K562 (cell line): Measurements from ENCODE around the gene SUPT20HL1. TPM values are rescaled to one million over a fixed set of nuclear protein-coding genes. Genes with fewer than 3 reads are reported as not detected.

Source experiments
- ATAC-seq: fragments of 200-7000 bp; cut with Tn5 transposase; 3 replicates; pipeline ENCODE4 v1.9.1; 2020; ENCODE audit warnings: moderate library complexity
- BruUV-seq: library from RNA; stranded (reverse); fragments of 400-500 nt; replicated peaks from 2 replicates; lab custom pipeline; 2021; lab: Mats Ljungman, UMichigan
- CTCF ChIA-PET: fragments of 300-600 bp; formaldehyde crosslinking; extraction: SDS; loops from one replicate; lab custom pipeline; 2021; ENCODE audit warnings: low intra/inter-chr PET ratio; lab: Yijun Ruan, JAX
- POLR2A ChIA-PET: fragments of 300-600, 350-650 bp; sonication (Branson Sonifier 250); formaldehyde crosslinking; extraction: SDS; loops from one replicate; lab custom pipeline; 2021; ENCODE audit warnings: antibody characterized with exemption, inconsistent platforms; lab: Yijun Ruan, JAX
- DNase-seq, 4 experiments: peaks; one replicate each; pipeline versions ENCODE4 v3.0.0 to v3.0.0-alpha.2; 2011 to 2018; ENCODE audit warnings: low spot score in 3 of 4, mixed read lengths in 3 of 4; ENCODE audit errors: extremely low read depth in 1 of 4
- FAIRE-seq: peaks from 2 replicates; lab custom pipeline; 2011; peaks lifted over from hg19 to GRCh38; lab: Jason Lieb, UNC
- H2AFZ ChIP-seq: 2 replicates; pipeline ENCODE4 v1.6.0; 2011; ENCODE audit warnings: low read depth, low read length, control low read depth, inconsistent platforms
- H3K27ac ChIP-seq: fragments of 200-600 bp; 3 replicates; pipeline ENCODE4 v1.8.0; 2011; ENCODE audit warnings: low read depth, mild to moderate bottlenecking, control low read depth, inconsistent platforms, low read length, moderate library complexity, mixed read lengths; ENCODE audit errors: extremely low read depth
- H3K27me3 ChIP-seq, 2 experiments: fragments of 300-600 bp in 1 of 2; 2 replicates in 1 of 2; 3 replicates in 1 of 2; pipeline versions ENCODE4 v1.6.0 to v1.8.0; 2011; ENCODE audit warnings: inconsistent platforms in 2 of 2, low read length in 2 of 2, mild to moderate bottlenecking in 1 of 2, mixed read lengths in 1 of 2, moderate library complexity in 1 of 2; ENCODE audit not compliant: control insufficient read depth in 2 of 2, insufficient read depth in 2 of 2
- H3K36me3 ChIP-seq: fragments of 300-600 bp; 3 replicates; pipeline ENCODE4 v1.8.0; 2011; ENCODE audit warnings: mild to moderate bottlenecking, low read length, inconsistent platforms; ENCODE audit not compliant: control insufficient read depth, insufficient read depth
- H3K4me1 ChIP-seq, 2 experiments: fragments of 200-600 bp in 1 of 2; replicated peaks in 1 of 2; 2 replicates in 1 of 2; 3 replicates in 1 of 2; pipeline versions ENCODE4 v1.5.1 to v1.8.0; 2011; ENCODE audit warnings: inconsistent platforms in 2 of 2, low read length in 2 of 2, mild to moderate bottlenecking in 1 of 2, mixed read lengths in 1 of 2, moderate library complexity in 1 of 2; ENCODE audit not compliant: control insufficient read depth in 2 of 2, insufficient read depth in 2 of 2
- H3K4me2 ChIP-seq: 2 replicates; pipeline ENCODE4 v1.6.1; 2011; ENCODE audit warnings: low read length, control low read depth, inconsistent platforms, mixed read lengths; ENCODE audit not compliant: insufficient read depth
- H3K4me3 ChIP-seq: fragments of 200-600 bp; sonication (generic), shearing (Covaris generic); 2 replicates; pipeline ENCODE4 v1.5.1; 2016; ENCODE audit warnings: control low read depth, inconsistent platforms
- H3K79me2 ChIP-seq: fragments of 200-600 bp; 3 replicates; pipeline ENCODE4 v1.8.0; 2011; ENCODE audit warnings: low read length, inconsistent platforms; ENCODE audit not compliant: control insufficient read depth, insufficient read depth
- H3K9ac ChIP-seq, 2 experiments: 2 replicates each; pipeline versions ENCODE4 v1.6.0 to v1.6.1; 2011; ENCODE audit warnings: low read depth in 2 of 2, low read length in 2 of 2, control low read depth in 1 of 2, inconsistent platforms in 1 of 2, mild to moderate bottlenecking in 1 of 2, mixed read lengths in 1 of 2; ENCODE audit not compliant: insufficient read depth in 1 of 2
- H3K9me1 ChIP-seq: one replicate; pipeline ENCODE4 v1.6.0; 2011; ENCODE audit warnings: inconsistent platforms, mild to moderate bottlenecking, low read length, moderate library complexity; ENCODE audit not compliant: control insufficient read depth, insufficient read depth
- H3K9me3 ChIP-seq: replicated peaks from 2 replicates; pipeline ENCODE4 v1.5.1; 2011; ENCODE audit warnings: low read depth, low read length, inconsistent platforms; ENCODE audit not compliant: control insufficient read depth, insufficient read depth
- H4K20me1 ChIP-seq: replicated peaks from 2 replicates; pipeline ENCODE4 v1.6.1; 2011; ENCODE audit warnings: low read length, inconsistent platforms, mixed read lengths; ENCODE audit not compliant: control insufficient read depth, insufficient read depth
- BRD4 ChIP-seq: fragments of 200-600 bp; sonication (generic); IDR thresholded peaks from 2 replicates; pipeline ENCODE4 v1.6.1; 2017; ENCODE audit warnings: inconsistent platforms
- CBX8 ChIP-seq: fragments of 200-600 bp; sonication (generic); IDR thresholded peaks from 2 replicates; pipeline ENCODE4 v1.6.1; 2012; ENCODE audit warnings: borderline replicate concordance, mixed run types, low read depth, mild to moderate bottlenecking, moderate library complexity, mixed read lengths, low read length, control low read depth, inconsistent platforms; ENCODE audit not compliant: poor library complexity, severe bottlenecking; ENCODE audit errors: extremely low read depth
- HNRNPH1 ChIP-seq: fragments of 200-400 bp; formaldehyde crosslinking; optimal IDR thresholded peaks from 2 replicates; pipeline ENCODE3; 2017; ENCODE audit warnings: low read depth, mild to moderate bottlenecking, low read length, moderate library complexity
- KLF16 ChIP-seq: IDR thresholded peaks from 2 replicates; pipeline ENCODE4 v1.6.1; 2016; ENCODE audit warnings: antibody characterized with exemption
- NCOA2 ChIP-seq, 2 experiments: fragments of 450-650 bp; IDR thresholded peaks; 2 replicates each; pipeline ENCODE4 v1.6.1; 2018; ENCODE audit warnings: mild to moderate bottlenecking in 2 of 2, moderate library complexity in 1 of 2; ENCODE audit not compliant: partially characterized antibody in 2 of 2
- RBM14 ChIP-seq: fragments of 200-400 bp; formaldehyde crosslinking; IDR thresholded peaks from 2 replicates; pipeline ENCODE4 v1.6.1; 2018; ENCODE audit warnings: low read depth, mild to moderate bottlenecking, low read length, moderate library complexity, borderline replicate concordance; ENCODE audit not compliant: insufficient read depth
- ZKSCAN8 ChIP-seq: fragments of 200-800 bp; sonication (Bioruptor generic); IDR thresholded peaks from 2 replicates; pipeline ENCODE4 v1.6.1; 2016; ENCODE audit warnings: missing genetic modification characterization, missing compliant biosample characterization
- ZNF764 ChIP-seq: fragments of 250-450 bp; sonication (Bioruptor Pico); IDR thresholded peaks from 2 replicates; pipeline ENCODE4 v1.4.0; 2020; ENCODE audit warnings: low read depth, mild to moderate bottlenecking, moderate library complexity
- WGBS: fragments of 100-300 bp; shearing (Covaris generic); methylation state at CpG from one replicate; pipeline ENCODE4 v1.1.6; 2016; ENCODE audit warnings: low coverage, mixed read lengths; ENCODE audit not compliant: insufficient coverage; ENCODE audit errors: missing lambda C conversion rate; 5-methylcytosine and 5-hydroxymethylcytosine counted together
- in situ Hi-C: fragments of 300-500 bp; cut with MboI; formaldehyde crosslinking; loops from 4 replicates; pipeline ENCODE4 v1.15.0; 2018; ENCODE audit warnings: inconsistent platforms, mixed read lengths
- intact Hi-C: fragments of 100-400 bp; cut with micrococcal nuclease; formaldehyde crosslinking; loops from 2 replicates; pipeline ENCODE4 v1.14.2; 2022
- polyA plus RNA-seq, 8 experiments: library from polyadenylated mRNA; depleted of rRNA in 4 of 8; stranded (reverse) in 5 of 8; unstranded in 3 of 8; fragments of >200 nt; fragmentation: Nextera tagmentation in 2 of 8; fragmentation: Illumina TruSeq in 1 of 8; extraction: Ambion mirVana in 2 of 8; extraction: Trizol in 1 of 8; gene quantifications; 2 replicates each; pipeline versions ENCODE4 v1.2.1 to v1.2.3, GENCODE V29; 2011 to 2014; ENCODE audit warnings: inconsistent platforms in 1 of 8, missing spikeins in 1 of 8
- total RNA-seq, 7 experiments: library from RNA; depleted of rRNA in 6 of 7; stranded (reverse); fragments of >200 nt in 6 of 7; fragmentation: Illumina TruSeq in 2 of 7; extraction: Trizol in 2 of 7; gene quantifications; 2 replicates each; pipeline versions ENCODE4 v1.2.1 to v1.2.3, GENCODE V29; 2011 to 2021; ENCODE audit warnings: low replicate concordance in 1 of 7
- TF ChIP-seq, protein P1 (sequence below): fragments of 450-650 bp; IDR thresholded peaks from 2 replicates; pipeline ENCODE4 v1.6.1; 2017; ENCODE audit warnings: mild to moderate bottlenecking, moderate library complexity
- TF ChIP-seq, protein P2 (sequence below): IDR thresholded peaks from 2 replicates; pipeline ENCODE4 v1.6.1; 2011; ENCODE audit not compliant: insufficient read length; ENCODE audit errors: extremely low read depth
- TF ChIP-seq, protein P3 (sequence below): fragments of 250-450 bp; sonication (Bioruptor Pico); IDR thresholded peaks from 2 replicates; pipeline ENCODE4 v1.5.0; 2020; ENCODE audit warnings: mild to moderate bottlenecking, borderline replicate concordance

Gene SUPT20HL1
- total and polyA plus RNA-seq, 9 of the 15 experiments (the other 6 are each of a cell fraction or from before 2014, with no cell fraction given), result not detected

DNA sequence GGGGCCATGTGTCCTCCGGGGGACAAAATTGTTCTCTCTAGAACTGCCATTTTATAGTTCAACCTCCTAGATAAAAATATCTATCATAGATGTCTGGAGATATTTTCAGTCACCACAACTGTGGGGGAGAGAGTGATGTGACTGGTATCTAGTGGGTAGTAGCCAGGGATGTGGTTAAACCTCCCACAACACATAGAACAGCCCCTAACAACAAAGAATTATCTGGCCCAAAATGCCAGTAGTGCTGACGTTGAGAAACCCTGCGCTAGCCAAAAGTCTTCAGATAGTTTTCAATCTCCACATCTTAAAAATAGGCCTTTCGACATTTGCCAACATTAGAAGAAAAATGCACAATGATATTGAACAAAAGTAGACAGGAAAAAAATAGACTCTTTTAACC lies 27.6 kb upstream of the SUPT20HL1 start:
- Histone ChIP-seq H3K36me3 (no peaks in the 10 kb centered on the region), H3K9me1 (no peaks in the 10 kb centered on the region), H3K4me3 (no peak overlapping the region), H2AFZ (no peak overlapping the region), H3K4me1 (no peaks in the 10 kb centered on the region), H4K20me1 (no peaks in the 10 kb centered on the region), H3K79me2 (no peaks in the 10 kb centered on the region), H3K27me3 (no peaks in the 10 kb centered on the region), H3K9ac (no peak overlapping the region), H3K27ac (no peak overlapping the region), H3K9me3 (no peaks in the 10 kb centered on the region), H3K4me2 (no peak overlapping the region)
- in situ Hi-C loops (no loop called here), intact Hi-C loops (no loop called here)
- 0% methylated on average over 4 of the region's 4 CpGs for WGBS
- FAIRE-seq (no peak), ATAC-seq (no peak), DNase-seq (no peak)
- BruUV-seq, result no TSS peak
- ChIA-PET POLR2A (no interaction called here), CTCF (no interaction called here)
- TF ChIP-seq NCOA2 (IDR thresholded peaks at IDR 0.05; ENCODE audit: partially characterized antibody in 2 of 2) (no peak), HNRNPH1 (no peak), CBX8 (no peak), ZNF764 (CRISPR knock-in tag) (no peak), RBM14 (no peak), KLF16 (no peak), ZKSCAN8 (CRISPR knock-in tag) (no peak), BRD4 (no peak)
- TF ChIP-seq, protein P1, sequence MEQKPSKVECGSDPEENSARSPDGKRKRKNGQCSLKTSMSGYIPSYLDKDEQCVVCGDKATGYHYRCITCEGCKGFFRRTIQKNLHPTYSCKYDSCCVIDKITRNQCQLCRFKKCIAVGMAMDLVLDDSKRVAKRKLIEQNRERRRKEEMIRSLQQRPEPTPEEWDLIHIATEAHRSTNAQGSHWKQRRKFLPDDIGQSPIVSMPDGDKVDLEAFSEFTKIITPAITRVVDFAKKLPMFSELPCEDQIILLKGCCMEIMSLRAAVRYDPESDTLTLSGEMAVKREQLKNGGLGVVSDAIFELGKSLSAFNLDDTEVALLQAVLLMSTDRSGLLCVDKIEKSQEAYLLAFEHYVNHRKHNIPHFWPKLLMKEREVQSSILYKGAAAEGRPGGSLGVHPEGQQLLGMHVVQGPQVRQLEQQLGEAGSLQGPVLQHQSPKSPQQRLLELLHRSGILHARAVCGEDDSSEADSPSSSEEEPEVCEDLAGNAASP, result no peak
- TF ChIP-seq, protein P2, sequence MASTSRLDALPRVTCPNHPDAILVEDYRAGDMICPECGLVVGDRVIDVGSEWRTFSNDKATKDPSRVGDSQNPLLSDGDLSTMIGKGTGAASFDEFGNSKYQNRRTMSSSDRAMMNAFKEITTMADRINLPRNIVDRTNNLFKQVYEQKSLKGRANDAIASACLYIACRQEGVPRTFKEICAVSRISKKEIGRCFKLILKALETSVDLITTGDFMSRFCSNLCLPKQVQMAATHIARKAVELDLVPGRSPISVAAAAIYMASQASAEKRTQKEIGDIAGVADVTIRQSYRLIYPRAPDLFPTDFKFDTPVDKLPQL, result no peak
- TF ChIP-seq, protein P3, sequence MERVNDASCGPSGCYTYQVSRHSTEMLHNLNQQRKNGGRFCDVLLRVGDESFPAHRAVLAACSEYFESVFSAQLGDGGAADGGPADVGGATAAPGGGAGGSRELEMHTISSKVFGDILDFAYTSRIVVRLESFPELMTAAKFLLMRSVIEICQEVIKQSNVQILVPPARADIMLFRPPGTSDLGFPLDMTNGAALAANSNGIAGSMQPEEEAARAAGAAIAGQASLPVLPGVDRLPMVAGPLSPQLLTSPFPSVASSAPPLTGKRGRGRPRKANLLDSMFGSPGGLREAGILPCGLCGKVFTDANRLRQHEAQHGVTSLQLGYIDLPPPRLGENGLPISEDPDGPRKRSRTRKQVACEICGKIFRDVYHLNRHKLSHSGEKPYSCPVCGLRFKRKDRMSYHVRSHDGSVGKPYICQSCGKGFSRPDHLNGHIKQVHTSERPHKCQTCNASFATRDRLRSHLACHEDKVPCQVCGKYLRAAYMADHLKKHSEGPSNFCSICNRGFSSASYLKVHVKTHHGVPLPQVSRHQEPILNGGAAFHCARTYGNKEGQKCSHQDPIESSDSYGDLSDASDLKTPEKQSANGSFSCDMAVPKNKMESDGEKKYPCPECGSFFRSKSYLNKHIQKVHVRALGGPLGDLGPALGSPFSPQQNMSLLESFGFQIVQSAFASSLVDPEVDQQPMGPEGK (CRISPR knock-in tag), result no peak
